Measurements from ENCODE around the gene TEN1.
"Not testable (repeated sequence)": the region's sequence is repeated elsewhere in the genome, so short reads cannot be mapped to it uniquely, and the experiment has no call there.

TEN1 gene

GRCh38 chr17:75978938-75979704 is at the start of gene TEN1, which contains the start of gene ACOX1:
TSS of gene TEN1 (plus strand) at chr17:75979240. CDS start at chr17:75986193, 6,953 bp downstream.
TSS of gene ACOX1 (minus strand) at chr17:75979166. CDS start at chr17:75979073, 93 bp downstream.
- peak; percentile 97 for DNase-seq

DNA sequence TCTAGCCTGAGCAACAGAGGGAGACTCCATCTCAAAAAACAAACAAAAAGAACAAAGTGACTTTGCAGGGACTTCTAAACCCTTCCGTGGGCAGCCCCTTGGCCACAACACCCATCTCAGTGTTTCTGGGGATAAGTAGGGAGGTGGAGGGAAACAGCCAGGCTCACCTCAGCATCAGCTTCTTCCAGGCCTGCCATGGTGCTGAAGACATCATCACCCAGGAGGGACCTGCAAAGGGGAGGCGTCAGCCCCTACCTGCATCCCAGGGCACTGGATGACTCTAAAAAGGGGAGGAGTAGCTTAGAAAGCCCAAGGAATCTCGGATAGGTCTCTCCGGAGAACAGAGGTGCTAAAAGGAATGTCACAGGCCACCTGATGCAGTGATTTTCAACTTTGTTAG is 48.0 kb upstream of the TEN1 start:
- no peak for DNase-seq

DNA sequence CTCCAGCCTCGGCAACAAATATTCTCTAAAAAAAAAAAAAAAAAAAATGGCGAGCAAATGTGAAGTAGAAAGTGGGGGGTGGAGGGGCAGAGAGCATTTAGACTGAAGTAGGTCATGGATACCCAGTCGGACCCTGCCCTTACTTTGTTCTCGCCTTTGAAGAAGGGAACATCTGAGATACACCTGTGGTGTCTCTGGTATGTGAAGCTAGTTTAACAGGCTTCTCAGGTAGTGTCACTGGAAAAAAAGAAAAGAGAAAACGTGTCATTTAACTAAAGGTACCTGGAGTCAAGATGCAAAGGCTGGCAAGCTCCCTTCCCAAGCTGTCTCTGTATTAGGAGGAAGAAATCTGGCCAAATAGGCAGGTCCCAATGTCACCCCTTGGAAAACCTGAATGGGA is 46.2 kb upstream of the TEN1 start:
- DNase-seq: no peak

- no peak for DNase-seq
These were observed 45.2 kb upstream of the TEN1 start for GRCh38 chr17:75933808-75934207.

DNA sequence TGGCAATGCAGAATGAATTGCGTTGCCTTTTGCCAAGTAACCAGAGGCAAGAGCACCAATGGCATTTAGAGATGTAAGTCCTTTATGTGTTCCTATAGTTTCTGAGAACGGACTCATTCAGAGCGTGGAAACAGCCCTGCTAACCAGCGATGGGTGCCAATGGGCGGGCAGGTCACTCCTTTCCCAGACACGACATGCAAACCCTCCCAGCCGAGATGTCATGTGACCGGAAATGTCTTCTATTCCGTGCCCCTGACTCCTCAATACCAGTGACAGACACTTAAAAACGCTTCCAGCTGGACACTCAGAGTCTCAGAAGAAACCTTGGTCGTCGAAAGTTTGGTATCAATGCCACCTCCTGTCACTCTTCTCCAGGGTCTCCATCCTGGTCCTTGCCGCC is 41.4 kb upstream of the TEN1 start:
- DNase-seq: no peak

DNA sequence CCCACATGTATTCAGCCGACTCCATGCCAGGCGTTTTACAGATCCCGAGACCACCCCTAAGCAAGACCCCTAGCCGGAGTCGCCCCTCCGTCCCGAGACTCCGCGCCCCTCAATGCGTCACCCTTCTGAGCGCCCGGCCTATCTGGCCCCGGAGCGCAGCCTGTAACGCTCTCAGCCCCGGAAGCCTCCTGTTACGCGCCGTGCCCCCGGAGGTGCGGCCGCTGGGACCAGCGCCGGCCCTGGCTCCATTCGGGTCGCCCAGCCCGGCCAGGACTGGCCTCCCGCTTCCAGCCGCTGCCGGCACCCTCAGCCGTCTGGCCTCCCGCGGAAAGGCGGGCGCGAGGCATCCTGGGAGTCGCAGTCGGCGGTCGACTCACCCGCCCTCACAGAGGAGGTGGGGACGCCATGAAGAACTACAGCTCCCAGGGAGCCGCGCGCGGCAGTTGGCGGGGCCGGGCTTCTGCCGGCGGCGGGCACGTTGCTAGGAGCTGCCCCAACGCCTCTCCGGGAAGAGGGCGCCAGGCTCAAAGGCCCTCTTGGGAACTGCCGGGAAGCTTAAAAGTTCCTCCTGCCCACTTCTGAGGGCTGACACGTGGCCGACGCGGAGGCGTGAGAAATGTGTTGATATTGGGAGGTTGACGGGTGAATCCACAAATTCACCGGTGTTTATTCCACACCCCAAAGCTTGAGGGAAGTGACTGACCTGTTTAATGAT is 38.2 kb upstream of the TEN1 start, which contains the start of gene FBF1:
Gene FBF1 (minus strand): TSS at position 316 of the 715 bp plus-strand sequence. CDS start 2,893 bp downstream, outside the sequence.
- DNase-seq: peak; percentile 84

- no peak for DNase-seq
These were observed 37.6 kb upstream of the TEN1 start for GRCh38 chr17:75941442-75941819.

DNA sequence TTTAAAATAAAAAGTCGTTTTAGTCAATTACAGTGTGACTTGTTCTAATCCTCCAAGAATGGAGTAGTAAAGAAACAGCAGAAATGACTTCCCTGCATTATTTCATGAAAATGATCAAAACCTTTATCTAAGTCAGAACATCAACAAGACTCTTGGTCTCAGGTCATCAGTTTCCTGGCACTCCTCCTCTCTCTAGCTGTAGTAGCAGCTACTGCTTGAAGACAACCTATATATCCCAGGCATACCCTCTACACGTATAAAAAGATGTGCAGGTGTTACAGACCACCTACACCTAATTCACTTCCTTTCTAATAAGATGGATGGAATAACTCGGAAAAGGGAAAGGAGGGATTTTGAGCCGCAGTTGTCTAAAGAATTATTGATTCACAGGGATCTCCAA is 36.6 kb upstream of the TEN1 start:
- DNase-seq: no peak

DNA sequence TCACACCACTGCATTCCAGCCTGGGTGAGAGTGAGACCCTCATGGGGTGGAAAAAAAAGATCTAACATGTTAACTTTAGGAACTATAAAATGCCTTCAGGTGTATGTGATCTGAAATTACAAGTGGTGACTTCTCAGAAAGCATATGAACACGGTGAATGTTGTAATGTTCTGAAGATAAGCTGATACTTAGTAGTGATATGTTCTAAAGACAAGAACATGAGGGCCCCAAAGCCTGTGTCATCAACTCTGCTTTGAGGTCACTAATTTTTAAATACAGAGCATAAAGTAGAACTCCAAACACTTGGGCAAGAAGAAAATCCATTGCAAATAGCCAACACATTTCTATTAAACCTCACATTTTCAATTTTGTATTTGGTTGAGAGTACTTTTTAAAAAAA is 35.5 kb upstream of the TEN1 start:
- no peak for DNase-seq

DNA sequence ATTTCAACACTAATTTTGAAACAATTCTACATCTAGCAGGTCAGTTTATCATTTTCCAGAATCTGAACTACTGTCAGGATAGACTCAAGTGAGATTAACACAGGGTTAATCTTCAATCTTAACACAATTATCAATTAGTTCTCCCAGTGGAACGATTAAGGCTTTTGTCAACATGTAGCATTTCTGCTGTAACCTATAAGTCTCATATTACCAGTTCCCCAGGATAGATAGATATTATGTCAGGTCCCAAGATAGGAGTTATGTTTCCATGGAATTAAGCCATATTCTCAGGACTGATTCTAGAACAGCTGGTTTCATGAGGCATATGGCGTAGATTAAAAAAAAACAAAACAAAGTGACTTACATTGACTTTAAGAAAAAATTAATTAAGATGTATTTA is 33.8 kb upstream of the TEN1 start:
- DNase-seq: no peak

- DNase-seq: no peak
These were observed 28.6 kb upstream of the TEN1 start for GRCh38 chr17:75950421-75950820.

DNA sequence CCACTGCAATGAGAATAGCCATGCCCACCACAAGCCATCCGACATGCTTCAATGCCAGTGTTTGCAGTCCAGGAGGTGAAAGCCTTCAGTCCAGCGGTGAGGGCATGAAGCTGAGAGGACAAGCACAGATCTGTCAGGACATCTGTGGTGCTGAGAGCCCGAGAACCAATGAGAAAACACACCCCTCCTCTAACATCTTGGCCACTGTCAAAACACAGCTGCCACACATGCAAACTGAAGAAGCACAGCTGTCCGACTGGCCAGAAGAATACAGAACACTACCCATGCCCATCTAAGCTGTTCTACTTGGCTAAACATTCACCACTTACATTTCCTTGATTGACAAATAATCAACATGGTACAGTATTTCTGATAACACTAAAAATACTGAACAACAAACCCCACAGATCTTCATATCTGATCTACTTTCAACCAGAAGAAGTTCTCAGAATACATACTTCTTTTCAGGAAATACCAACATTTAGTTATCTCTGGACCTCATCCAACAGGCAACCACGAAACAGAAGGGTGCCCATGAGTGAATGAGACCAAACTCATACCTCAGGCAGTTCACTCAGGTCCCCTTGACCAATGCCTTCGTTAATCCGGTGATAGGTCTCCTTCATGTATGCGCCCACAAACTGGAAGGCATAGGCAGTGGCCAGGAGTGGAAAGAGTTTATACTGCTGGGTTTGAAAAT is 28.0 kb upstream of the TEN1 start:
- no peak for DNase-seq

DNA sequence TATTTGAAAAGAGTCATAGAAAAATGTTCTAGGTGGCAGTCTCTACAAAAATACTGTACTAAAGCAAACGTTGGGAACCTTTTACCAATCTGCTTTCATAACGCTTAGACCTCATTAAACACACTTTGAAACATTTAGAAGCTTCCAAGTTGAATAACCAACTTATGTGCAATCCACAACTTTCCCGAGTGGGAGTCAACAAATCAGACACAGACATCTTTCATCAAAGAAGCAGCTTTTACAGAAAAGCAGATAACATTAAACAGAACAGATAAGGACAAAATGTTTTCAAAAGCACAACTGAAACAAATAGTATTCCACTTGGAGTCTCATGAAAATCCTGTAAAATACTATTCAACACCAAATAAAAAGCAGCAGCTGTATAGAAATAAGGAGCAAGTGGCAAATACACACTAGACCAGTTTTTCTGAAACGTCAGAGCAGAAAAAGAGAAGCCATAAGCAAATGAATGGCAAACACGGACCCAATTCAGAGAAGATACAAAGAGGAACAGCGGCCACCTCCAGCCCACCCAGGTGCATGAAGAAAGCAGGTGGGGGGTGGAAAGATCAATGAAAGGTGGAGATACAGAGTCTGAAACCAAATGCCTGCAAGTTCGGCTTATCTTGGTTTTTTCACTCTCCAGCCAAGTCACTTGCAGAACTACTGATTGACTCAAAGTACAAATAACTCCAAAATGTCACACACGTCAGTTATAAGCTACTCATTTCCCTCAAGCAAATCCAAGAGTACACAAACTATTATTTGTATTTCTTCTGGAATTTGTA is 19.8 kb upstream of the TEN1 start:
- no peak for DNase-seq

DNA sequence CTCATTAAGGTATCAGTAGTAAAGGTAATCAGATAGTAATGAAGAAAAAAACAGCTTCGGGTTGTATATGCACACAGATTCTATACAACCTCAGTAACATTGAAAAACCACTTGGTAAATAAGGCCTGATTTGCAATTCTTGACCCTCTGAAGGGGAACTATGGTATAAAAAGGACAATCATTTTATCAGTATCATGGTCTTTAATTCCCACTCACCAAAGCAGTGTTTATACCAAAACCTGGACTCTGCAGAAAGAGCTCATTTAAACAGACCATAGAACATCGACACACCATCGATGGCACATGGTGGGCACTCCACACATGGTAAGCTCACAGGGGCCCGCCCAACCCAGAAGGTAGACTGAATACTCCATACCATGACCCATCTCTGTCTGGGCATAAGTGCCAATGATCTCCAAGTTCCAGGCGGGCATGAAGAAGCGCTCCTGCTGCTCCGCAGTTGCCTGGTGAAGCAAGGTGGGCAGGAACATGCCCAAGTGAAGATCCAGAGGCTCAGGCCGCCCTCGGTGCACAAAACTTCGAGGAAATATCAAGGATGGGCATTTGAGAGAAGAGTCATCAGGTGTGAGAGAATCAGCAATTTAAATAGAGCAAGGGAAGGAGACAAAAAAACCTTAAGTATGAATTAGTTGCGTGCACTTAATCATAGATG is 19.1 kb upstream of the TEN1 start:
- no peak for DNase-seq

- DNase-seq: no peak
These were observed 13.6 kb upstream of the TEN1 start for GRCh38 chr17:75965468-75965867.

DNA sequence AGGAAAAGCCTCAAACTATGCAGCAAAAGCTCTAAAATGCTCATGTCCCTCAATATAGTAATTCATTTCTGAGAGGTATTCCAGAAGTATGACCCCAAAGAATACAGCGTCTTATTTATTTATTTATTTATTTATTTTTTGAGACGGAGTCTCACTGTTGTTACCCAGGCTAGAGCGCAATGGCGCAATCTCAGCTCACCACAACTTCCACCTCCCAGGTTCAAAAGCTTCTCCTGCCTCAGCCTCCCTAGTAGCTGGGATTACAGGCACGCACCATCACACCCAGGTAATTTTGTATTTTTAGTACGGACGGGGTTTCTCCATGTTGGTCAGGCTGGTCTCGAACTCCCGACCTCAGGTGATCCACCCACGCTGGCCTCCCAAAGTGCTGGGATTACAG is 10.0 kb upstream of the TEN1 start:
- not testable (repeated sequence) for DNase-seq

- no peak for DNase-seq
These were observed 9.0 kb upstream of the TEN1 start for GRCh38 chr17:75970011-75970523.

DNA sequence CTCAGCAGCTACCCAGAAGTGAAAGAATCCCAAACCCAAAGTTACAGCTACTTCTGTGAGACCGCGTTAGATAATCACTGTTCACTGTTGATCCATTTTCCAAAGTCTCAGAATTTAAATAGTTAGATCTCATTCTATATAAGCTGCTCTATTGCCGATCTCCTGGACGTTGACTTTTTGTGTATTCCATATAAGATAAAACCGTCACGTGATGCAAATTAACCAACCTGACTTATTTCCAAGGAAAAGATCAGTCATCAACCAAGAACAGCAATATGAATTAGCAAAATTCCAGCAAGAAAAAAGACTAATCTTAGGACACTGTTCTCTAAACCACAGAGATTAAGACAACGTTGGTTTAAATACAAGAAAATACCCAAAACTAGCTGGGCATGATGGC is 8.4 kb upstream of the TEN1 start:
- no peak for DNase-seq

DNA sequence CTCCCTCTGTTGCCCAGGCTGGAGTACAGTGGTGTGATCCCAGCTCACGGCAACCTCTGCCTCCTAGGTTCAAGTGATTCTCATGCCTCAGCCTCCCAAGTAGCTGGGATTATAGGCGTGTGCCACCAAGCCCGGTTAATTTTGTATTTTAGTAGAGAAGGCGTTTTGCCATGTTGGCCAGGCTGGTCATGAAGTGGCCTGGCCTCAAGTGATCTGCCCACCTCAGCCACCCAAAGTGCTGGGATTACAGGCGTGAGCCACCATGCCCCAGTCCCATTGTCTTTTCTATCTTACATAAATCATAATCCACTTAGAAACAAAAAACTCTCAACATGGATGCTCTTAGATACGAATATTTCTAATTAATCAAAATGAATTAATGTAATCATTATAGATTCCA is 3.9 kb upstream of the TEN1 start:
- DNase-seq: not testable (repeated sequence)

DNA sequence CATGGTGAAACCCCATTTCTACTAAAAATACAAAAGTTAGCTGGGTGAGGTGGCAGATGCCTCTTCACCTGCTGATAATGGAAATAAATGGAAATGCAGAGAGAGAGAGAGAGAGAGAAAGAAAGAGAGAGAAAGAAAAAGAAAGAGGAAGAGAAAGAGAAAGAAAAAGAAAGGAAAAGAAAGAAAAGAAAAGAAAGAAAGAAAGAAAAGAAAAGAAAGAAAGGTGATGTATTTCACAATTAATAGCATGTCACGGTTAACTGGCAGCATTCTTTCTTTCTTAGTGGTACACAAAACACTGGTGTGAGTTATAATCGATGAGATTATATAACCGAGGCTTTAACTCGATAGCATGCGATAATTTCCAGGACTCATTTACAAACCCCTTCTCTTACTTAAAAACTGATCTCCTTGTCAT is 3.3 kb upstream of the TEN1 start:
- DNase-seq: no peak

GRCh38 chr17:75976175-75976848 is 2.7 kb upstream of the TEN1 start:
- no peak for DNase-seq
